Measurements from ENCODE around the gene ZDHHC22.
A peak's percentile ranks its signal among the peaks of the same experiment; 100 is the strongest.

The ZDHHC22 gene

GRCh38 chr14:77155083-77155482 is 13.5 kb upstream of the ZDHHC22 start:
- DNase-seq, result no peak

- no peak for DNase-seq
These were observed 12.8 kb upstream of the ZDHHC22 start for GRCh38 chr14:77154421-77154820.

GRCh38 chr14:77153802-77154201 is 12.2 kb upstream of the ZDHHC22 start:
- no peak for DNase-seq

GRCh38 chr14:77151918-77152588 is 10.5 kb upstream of the ZDHHC22 start:
- no peak for DNase-seq

- no peak for DNase-seq
These were observed 9.7 kb upstream of the ZDHHC22 start for GRCh38 chr14:77151245-77151644.

- no peak for DNase-seq
These were observed 7.1 kb upstream of the ZDHHC22 start for GRCh38 chr14:77148510-77149231.

- DNase-seq, result no peak
These were observed 4.6 kb upstream of the ZDHHC22 start for GRCh38 chr14:77145975-77146740.

- no peak for DNase-seq
These were observed 3.0 kb upstream of the ZDHHC22 start for GRCh38 chr14:77144412-77145115.

- no peak for DNase-seq
These were observed 1.5 kb upstream of the ZDHHC22 start for GRCh38 chr14:77143071-77143470.

- no peak for DNase-seq
These were observed 612 bp upstream of the ZDHHC22 start for GRCh38 chr14:77142005-77142800.

GRCh38 chr14:77140359-77141213 is 1.0 kb downstream of the ZDHHC22 start:
- no peak for DNase-seq

GRCh38 chr14:77139540-77140358 is 1.8 kb downstream of the ZDHHC22 start:
- DNase-seq, result peak; percentile 21 to 48

GRCh38 chr14:77139022-77139421 is 2.6 kb downstream of the ZDHHC22 start:
- DNase-seq, result no peak

- DNase-seq, result peak; percentile 13 to 42
These were observed 7.8 kb downstream of the ZDHHC22 start for GRCh38 chr14:77133720-77134338.

- no peak for DNase-seq
These were observed 9.6 kb downstream of the ZDHHC22 start for GRCh38 chr14:77131871-77132486.

GRCh38 chr14:77131206-77131605 is 10.4 kb downstream of the ZDHHC22 start:
- no peak for DNase-seq

- no peak for DNase-seq
These were observed 11.2 kb downstream of the ZDHHC22 start for GRCh38 chr14:77130386-77130785.

- no peak for DNase-seq
These were observed 13.1 kb downstream of the ZDHHC22 start for GRCh38 chr14:77128414-77128891.

- no peak for DNase-seq
These were observed 15.1 kb downstream of the ZDHHC22 start for GRCh38 chr14:77126461-77126990.

Data from stimulated activated CD4-positive, alpha-beta T cell treated with anti-CD3 and anti-CD28 coated beads, Interleukin-4, amount 100 ng/mL, for 4 hours (primary cell).